Gastroesophageal sphincter (tissue), 4 donors: ENCODE measurements around the gene SYNC. TPM values are rescaled to one million over a fixed set of nuclear protein-coding genes. Genes with fewer than 3 reads are reported as not detected.
A peak's percentile ranks its signal among the peaks of the same experiment; 100 is the strongest.

Experiments
- ATAC-seq: fragments of 150-250 bp; one replicate; pipeline ENCODE4 v1.9.1; 2016; ENCODE audit warnings: mild to moderate bottlenecking, moderate library complexity
- H3K27ac ChIP-seq, 4 donors: fragments of 200-600 bp; sonication (generic) in 3 of 4; 1 replicate in 3 of 4; 2 replicates in 1 of 4; pipeline ENCODE4 v1.5.1; 2016 to 2019
- H3K27me3 ChIP-seq: fragments of 200-600 bp; sonication (generic); one replicate; pipeline ENCODE4 v1.5.1; 2019
- H3K36me3 ChIP-seq, 2 donors: fragments of 200-600 bp; sonication (generic); one replicate each; pipeline ENCODE4 v1.5.1; 2019; ENCODE audit warnings: control low read depth in 1 of 2
- H3K4me1 ChIP-seq, 3 donors: fragments of 200-600 bp; sonication (generic); 1 replicate in 2 of 3; 2 replicates in 1 of 3; pipeline ENCODE4 v1.5.1; 2016 to 2019; ENCODE audit warnings: control low read depth in 2 of 3
- H3K4me3 ChIP-seq, 2 donors: fragments of 200-600 bp; sonication (generic); one replicate each; pipeline ENCODE4 v1.5.1; 2019; ENCODE audit warnings: mild to moderate bottlenecking in 1 of 2, moderate library complexity in 1 of 2
- H3K9me3 ChIP-seq, 3 donors: fragments of 200-600 bp; sonication (generic); one replicate each; pipeline ENCODE4 v1.5.1; 2017 to 2019; ENCODE audit warnings: control low read depth in 2 of 3
- CTCF ChIP-seq, 4 experiments: fragments of 200-600 bp in 2 of 4; fragments of 450-650 bp in 2 of 4; sonication (generic) in 1 of 4; IDR thresholded peaks; one replicate each; pipeline ENCODE4 v1.5.1; 2017 to 2019; ENCODE audit warnings: antibody characterized with exemption in 4 of 4, mild to moderate bottlenecking in 2 of 4, moderate library complexity in 2 of 4
- EP300 ChIP-seq: sonication (generic); formaldehyde crosslinking; IDR thresholded peaks from one replicate; pipeline ENCODE4 v1.6.1; 2017; ENCODE audit warnings: antibody characterized with exemption, mild to moderate bottlenecking
- POLR2A ChIP-seq, 2 donors: fragments of 450-650 bp; IDR thresholded peaks; one replicate each; pipeline ENCODE4 v1.6.1; 2017; ENCODE audit warnings: antibody characterized with exemption in 2 of 2, mild to moderate bottlenecking in 2 of 2, moderate library complexity in 1 of 2
- POLR2AphosphoS5 ChIP-seq: sonication (generic); formaldehyde crosslinking; IDR thresholded peaks from one replicate; pipeline ENCODE4 v1.6.1; 2017; ENCODE audit warnings: antibody characterized with exemption
- WGBS, 2 donors: methylation state at CpG; one replicate each; pipeline ENCODE4 v1.1.5; 2018; ENCODE audit warnings: low coverage in 1 of 2; 5-methylcytosine and 5-hydroxymethylcytosine counted together
- total RNA-seq, 4 donors: library from RNA; depleted of rRNA; stranded (reverse); fragments of >200 nt; gene quantifications; one replicate each; pipeline ENCODE4 v1.1.0, GENCODE V29; 2016

Gene SYNC
- total RNA-seq, 4 donors from 2014 or later: 132 to 265 (median 167) TPM

GRCh38 chr1:32725615-32725982 is 23.0 kb upstream of the SYNC start:
- Histone ChIP-seq H3K9me3 (no peaks in the 10 kb centered on the region), H3K27ac (peak overlapping the region in 2 of 4 donors; percentile 21 to 30), H3K36me3 (no peaks in the 10 kb centered on the region), H3K4me3 (no peak overlapping the region), H3K4me1 (peaks cover 0 to 15% (median 10%) of the 10 kb centered on the region in 3 donors), H3K27me3 (no peaks in the 10 kb centered on the region)
- TF ChIP-seq POLR2A (IDR thresholded peaks at IDR 0.05): no peak
- TF ChIP-seq EP300: no peak
- TF ChIP-seq CTCF (IDR thresholded peaks at IDR 0.05): no peak
- TF ChIP-seq POLR2AphosphoS5: no peak
- no peak for ATAC-seq
- 79 to 80% methylated on average over 1 to 3 of the region's 3 CpGs for WGBS, 2 donors

- Histone ChIP-seq H3K4me3 (no peak overlapping the region), H3K27me3 (no peaks in the 10 kb centered on the region), H3K4me1 (peaks cover 0 to 15% (median 10%) of the 10 kb centered on the region in 3 donors), H3K36me3 (no peaks in the 10 kb centered on the region), H3K9me3 (no peaks in the 10 kb centered on the region), H3K27ac (peak overlapping the region in 2 of 4 donors; percentile 21 to 30)
- peak; percentile 88 for ATAC-seq
- WGBS, 2 donors: 61 to 67% methylated on average over 1 to 8 of the region's 14 CpGs
- TF ChIP-seq POLR2AphosphoS5 (peak; percentile 60), CTCF (IDR thresholded peaks at IDR 0.05) (no peak)
Measured at GRCh38 chr1:32724678-32725614, 22.4 kb upstream of the SYNC start.

- 60% methylated on average over 1 of the region's 4 CpGs; no CpG with 5 or more reads in 1 of the 2 donors for WGBS, 2 donors
- ATAC-seq: no peak
- H3K4me1 ChIP-seq: peaks cover 0 to 9% (median under 1%) of the 10 kb centered on the region in 3 donors
- H3K27ac ChIP-seq: no peak overlapping the region
- TF ChIP-seq POLR2AphosphoS5 (no peak), EP300 (no peak), CTCF (IDR thresholded peaks at IDR 0.05) (no peak), POLR2A (IDR thresholded peaks at IDR 0.05) (no peak)
- no peaks in the 10 kb centered on the region for H3K27me3 ChIP-seq
- H3K36me3 ChIP-seq: no peaks in the 10 kb centered on the region
- H3K4me3 ChIP-seq: no peak overlapping the region
- H3K9me3 ChIP-seq: no peaks in the 10 kb centered on the region
Measured at GRCh38 chr1:32719681-32720275, 17.2 kb upstream of the SYNC start.

GRCh38 chr1:32718527-32718926 is 16.0 kb upstream of the SYNC start:
- WGBS, 2 donors: no CpG with 5 or more reads among the region's 1 CpG
- H3K4me3 ChIP-seq: no peak overlapping the region
- H3K4me1 ChIP-seq: peaks cover 0 to 6% (median 0%) of the 10 kb centered on the region in 3 donors
- H3K9me3 ChIP-seq: no peaks in the 10 kb centered on the region
- H3K36me3 ChIP-seq: no peaks in the 10 kb centered on the region
- TF ChIP-seq POLR2A (IDR thresholded peaks at IDR 0.05) (no peak), POLR2AphosphoS5 (no peak), EP300 (no peak), CTCF (IDR thresholded peaks at IDR 0.05) (no peak)
- no peak overlapping the region for H3K27ac ChIP-seq
- ATAC-seq: no peak
- H3K27me3 ChIP-seq: no peaks in the 10 kb centered on the region
